ENCODE data around the gene NCK2.

GRCh38 chr2:105751272-105751671 is 6.6 kb downstream of the NCK2 start:
- no peak for TF ChIP-seq EZH2 (IDR thresholded peaks at IDR 0.05; ENCODE audit: borderline replicate concordance)
- TF ChIP-seq, protein P1, sequence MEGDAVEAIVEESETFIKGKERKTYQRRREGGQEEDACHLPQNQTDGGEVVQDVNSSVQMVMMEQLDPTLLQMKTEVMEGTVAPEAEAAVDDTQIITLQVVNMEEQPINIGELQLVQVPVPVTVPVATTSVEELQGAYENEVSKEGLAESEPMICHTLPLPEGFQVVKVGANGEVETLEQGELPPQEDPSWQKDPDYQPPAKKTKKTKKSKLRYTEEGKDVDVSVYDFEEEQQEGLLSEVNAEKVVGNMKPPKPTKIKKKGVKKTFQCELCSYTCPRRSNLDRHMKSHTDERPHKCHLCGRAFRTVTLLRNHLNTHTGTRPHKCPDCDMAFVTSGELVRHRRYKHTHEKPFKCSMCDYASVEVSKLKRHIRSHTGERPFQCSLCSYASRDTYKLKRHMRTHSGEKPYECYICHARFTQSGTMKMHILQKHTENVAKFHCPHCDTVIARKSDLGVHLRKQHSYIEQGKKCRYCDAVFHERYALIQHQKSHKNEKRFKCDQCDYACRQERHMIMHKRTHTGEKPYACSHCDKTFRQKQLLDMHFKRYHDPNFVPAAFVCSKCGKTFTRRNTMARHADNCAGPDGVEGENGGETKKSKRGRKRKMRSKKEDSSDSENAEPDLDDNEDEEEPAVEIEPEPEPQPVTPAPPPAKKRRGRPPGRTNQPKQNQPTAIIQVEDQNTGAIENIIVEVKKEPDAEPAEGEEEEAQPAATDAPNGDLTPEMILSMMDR (IDR thresholded peaks at IDR 0.05; ENCODE audit: poor library complexity) = no peak
- no peak for TF ChIP-seq EZH2phosphoT487 (IDR thresholded peaks at IDR 0.05; ENCODE audit: low read depth, severe bottlenecking, unreplicated experiment)
